G401.6 (cell line): ENCODE results near the gene BOC.
"Not testable (repeated sequence)": the region's sequence is repeated elsewhere in the genome, so short reads cannot be mapped to it uniquely, and the experiment has no call there.

Experiments
- FAIRE-seq: peaks from 2 replicates; lab custom pipeline; 2012; peaks lifted over from hg19 to GRCh38; lab: Jason Lieb, UNC

BOC gene, protein sequence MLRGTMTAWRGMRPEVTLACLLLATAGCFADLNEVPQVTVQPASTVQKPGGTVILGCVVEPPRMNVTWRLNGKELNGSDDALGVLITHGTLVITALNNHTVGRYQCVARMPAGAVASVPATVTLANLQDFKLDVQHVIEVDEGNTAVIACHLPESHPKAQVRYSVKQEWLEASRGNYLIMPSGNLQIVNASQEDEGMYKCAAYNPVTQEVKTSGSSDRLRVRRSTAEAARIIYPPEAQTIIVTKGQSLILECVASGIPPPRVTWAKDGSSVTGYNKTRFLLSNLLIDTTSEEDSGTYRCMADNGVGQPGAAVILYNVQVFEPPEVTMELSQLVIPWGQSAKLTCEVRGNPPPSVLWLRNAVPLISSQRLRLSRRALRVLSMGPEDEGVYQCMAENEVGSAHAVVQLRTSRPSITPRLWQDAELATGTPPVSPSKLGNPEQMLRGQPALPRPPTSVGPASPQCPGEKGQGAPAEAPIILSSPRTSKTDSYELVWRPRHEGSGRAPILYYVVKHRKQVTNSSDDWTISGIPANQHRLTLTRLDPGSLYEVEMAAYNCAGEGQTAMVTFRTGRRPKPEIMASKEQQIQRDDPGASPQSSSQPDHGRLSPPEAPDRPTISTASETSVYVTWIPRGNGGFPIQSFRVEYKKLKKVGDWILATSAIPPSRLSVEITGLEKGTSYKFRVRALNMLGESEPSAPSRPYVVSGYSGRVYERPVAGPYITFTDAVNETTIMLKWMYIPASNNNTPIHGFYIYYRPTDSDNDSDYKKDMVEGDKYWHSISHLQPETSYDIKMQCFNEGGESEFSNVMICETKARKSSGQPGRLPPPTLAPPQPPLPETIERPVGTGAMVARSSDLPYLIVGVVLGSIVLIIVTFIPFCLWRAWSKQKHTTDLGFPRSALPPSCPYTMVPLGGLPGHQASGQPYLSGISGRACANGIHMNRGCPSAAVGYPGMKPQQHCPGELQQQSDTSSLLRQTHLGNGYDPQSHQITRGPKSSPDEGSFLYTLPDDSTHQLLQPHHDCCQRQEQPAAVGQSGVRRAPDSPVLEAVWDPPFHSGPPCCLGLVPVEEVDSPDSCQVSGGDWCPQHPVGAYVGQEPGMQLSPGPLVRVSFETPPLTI

DNA sequence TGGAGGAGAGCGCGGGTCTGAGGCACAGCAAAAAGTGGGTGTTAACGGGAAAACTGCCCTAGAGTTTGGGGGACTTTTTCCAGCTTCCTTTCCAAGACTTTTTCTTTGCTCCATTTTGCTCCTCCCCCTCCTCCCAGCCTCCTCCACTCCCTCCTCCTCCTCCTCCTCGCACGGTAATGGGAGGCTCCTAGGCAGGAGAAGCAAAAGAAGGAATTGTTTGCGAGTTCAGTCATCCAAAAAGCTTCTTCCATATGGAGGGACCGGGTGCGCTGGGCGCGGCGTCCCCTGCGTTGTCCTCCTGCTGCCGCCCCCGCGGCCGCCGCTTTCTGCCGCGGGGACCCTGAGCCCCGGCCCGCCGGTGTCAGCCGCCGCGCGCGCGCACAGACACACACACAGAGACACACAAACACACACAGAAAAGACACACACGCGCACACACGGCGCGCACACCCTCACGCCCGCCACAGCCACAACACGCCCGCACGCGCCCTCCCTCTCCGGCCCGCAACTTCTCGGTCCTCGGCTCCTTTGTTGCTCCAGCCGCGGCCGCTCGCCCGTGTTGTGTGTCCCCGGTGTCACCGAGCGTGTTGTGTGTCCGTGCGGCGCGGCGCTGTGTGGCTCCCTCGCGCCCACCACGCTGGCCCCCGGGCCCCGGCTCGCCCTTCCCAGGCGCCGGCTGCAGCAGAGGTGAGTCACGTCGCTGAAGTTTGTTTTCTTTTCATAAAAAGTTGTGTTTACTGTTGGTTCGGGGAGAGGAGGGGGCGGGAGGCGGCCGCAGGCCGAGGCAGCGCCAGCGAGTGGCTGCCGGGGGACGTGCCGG lies at the start of gene BOC:
Gene BOC, plus strand, starts transcription at position 228 of the 820 bp plus-strand sequence. CDS start 38,246 bp downstream, outside the sequence.
- no peak for FAIRE-seq

DNA sequence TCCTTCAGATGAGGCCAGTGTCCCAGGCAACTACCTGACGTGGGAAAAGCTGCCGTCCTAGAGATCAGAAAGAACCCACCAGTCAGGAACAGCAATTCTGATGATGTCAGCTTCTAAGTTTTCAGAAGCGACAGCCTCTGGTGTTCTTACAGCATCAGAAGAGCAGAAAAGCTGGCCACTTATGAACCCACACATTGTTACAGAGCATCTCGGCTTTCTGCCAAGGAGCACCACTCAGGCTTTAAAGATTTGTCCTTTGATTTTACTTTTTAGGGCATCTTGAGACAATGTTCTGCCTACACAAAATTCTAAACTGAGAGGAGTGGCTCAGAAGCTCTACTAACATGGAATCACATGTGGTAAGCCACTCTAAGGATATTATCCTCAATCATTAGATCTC lies 49.7 kb upstream of the BOC start:
- no peak for FAIRE-seq

DNA sequence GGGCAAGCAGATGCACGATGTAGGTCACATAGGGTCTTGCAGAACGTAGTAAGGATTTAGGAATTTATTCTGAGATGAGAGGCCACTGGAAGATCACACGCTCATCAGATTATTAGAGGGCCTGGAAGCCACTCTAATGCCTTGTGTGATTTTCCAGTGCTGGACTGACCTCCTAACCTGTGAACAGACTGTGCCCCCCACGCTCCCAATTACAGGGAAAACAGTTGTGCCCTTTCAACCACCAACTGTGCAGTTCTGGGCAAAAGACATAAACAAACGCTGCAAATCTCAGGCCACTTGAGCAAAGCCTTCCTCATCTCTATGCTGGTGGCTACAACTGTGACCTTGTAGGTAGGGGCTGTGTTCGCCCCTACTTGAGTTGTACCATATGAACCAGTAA lies 48.2 kb upstream of the BOC start:
- no peak for FAIRE-seq

DNA sequence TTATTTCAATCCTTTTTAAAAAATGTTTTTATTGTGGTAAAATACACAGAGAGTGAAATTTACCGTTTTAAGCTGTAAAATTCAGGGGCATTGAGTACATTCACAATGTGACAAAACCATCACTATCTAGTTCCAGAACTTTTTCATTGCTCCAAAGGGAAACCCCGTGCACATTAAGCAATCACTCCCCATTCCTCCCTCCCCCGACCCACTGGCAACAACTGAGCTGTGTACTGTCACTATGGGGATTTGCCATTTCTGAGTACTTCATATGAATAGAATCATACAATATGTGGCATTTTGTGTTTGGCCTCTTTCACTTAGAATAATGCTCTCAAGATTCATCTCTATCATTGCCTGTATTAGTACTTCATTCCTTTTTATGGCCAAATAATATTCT lies 45.5 kb upstream of the BOC start:
- FAIRE-seq = no peak

DNA sequence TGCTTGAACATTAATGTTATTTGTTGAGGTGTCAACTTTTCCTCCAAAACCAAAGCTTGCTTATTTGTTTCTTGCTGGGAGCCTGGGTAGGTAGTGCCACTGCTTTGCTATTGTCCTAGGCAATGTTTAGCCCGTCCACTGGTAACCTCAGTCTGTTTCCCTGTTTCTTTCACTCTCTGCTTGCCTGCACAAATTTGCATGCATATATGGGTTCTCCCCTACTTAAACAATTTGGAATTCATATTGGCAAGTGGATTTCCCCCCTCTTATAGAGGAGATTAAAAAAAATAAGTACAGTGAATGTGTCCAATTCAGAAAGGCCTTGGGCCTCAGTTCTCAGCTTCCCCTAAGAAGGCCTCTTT lies 45.0 kb upstream of the BOC start:
- no peak for FAIRE-seq

DNA sequence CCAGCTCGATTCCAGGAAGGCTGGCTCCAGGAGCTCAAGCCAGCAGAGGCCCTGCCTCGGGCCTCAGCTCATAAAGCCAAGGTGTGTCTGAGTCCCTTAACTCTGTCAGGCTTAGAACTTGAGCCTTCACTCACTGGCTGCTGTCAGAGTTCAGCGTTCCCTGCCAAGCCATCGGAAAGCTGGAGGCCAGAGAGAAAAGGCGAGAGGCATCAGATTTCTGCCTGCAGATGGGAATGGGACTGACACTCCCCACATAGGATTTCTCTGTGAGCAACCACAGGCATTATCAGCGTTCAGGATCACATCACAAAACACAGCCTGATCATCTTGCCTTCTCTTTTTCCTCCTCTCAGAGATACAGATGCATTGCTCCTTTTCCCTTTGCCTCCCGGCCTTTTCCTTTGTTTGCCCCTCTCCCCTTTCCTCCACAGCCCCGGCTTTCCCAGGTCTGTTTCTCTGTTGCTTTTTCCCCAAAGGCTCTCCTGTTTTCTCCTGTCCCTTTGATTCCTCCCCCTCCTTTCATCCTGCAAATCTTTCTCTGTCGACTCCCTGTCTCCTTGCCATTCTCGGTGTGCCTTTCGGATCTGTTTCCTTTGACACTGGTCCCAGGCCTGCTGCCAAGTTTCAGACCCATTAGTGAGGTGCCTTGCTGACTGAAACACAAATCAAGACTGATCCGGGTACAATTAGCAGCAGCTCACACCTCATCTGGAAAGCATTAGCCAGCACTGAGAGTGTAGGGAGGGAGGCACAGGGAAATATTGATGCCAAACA lies 44.5 kb upstream of the BOC start:
- FAIRE-seq = no peak

DNA sequence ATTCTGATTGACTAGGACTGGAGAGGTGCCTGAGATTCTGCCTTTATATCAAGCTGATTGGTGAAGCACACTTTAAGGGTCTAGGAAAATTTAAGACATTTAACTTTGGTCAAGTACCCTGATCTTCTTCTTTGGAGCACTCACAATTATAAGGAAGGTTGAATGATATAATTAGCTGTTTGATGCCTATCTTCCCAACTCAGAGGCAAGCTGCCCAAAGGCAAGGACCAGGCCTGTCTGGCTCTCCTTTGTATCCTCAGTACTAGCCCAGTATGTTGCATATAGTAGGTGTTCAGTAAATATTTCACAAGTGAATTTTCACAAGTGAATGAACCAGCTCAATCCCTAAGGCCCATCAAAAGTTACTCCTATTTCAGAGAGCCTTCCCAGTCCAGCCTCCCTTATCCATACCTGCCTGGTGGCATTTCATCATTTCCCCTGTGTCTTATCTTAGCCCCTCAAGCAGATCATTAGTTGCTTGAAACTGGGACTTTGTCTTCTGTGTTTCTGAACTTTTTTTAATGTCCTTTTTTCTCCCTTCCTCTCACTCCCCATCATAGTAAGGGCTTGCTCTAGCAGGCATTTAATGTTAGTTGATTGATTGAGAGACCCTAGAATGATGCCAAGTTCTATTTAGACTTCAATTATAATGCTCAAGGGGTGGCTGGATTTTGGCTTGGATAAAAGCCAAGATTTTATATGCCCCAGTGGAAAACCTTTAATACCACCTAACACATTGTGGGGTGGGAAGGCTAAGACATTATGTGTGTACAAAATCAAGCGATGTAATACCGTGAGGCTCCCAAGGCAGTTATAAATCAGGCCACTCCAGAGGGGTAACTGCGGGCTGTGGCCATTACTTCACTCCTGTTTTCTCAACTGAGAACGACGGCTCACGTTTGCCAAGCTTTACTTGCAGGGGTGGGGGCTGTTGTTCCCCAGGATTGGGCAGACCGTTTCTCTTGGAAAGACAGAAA lies 43.2 kb upstream of the BOC start:
- no peak for FAIRE-seq

DNA sequence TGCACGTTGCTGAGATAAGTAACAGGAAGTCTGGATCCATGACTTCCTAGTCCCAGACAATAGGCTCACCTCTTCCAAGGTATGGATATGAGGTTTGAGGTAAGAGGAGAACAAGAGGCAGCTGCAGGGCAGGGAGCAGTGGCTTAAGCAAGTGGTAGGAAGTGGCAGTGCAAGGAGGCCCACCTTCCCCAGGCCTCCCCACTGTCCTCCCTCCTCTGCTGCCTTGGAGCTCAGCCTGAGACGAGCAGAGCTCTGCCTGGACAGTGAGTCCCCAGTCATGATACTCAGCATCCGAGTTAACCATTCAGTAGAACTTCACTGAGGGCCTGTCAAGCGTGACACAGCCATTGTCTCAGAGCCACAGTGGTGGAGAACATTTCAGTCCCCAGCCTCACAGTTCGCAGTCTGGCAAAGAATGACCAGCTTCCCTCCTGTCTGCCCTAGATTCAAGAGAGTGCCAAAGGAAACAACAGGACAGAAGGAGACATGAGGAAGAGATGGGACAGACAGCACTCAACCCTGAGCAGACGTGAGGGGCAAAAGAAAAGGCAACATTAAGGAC lies 41.4 kb upstream of the BOC start:
- FAIRE-seq = no peak

DNA sequence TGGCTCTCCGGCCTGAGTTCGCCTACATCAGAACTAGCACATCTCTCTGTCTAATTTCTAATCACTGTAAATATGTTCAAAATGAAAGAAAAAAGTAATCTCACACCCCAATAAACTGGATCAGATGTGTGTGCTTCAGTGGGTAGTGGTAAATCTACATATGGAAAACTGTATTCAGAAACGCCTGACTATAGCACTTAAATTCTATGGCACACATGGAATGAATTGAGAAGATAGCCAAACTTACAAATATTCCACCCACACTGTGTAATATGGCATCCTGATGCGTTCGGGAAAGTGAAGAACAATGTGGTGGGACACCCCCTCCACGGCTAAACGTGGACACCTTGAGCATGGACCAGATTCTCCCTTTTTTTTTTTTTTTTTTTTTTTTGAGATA lies 40.6 kb upstream of the BOC start:
- no peak for FAIRE-seq

DNA sequence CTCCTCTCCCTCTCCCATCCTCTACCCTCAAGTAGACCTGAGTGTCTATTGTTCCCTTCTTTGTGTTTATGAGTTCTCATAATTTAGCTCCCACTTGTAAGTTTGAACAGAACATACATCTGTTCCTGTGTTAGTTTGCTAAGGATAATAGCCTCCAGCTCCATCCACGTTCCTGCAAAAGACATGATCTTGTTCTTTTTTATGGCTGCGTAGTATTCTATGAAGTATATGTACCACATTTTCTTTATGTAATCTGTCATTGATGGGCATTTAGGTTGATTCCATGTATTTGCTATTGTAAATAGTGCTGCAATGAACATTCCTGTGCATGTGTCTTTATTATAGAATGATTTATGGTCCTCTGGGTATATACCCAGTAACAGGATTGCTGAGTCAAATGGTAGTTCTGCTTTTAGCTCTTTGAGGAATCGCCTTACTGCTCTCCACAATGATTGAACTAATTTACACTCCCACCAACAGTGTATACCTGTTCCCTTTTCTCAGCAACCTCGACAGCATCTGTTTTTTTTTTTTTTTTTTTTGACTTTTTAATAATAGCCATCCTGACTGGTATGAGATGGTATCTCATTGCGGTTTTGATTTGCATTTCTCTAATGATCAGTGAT lies 39.6 kb upstream of the BOC start:
- FAIRE-seq = not testable (repeated sequence)

DNA sequence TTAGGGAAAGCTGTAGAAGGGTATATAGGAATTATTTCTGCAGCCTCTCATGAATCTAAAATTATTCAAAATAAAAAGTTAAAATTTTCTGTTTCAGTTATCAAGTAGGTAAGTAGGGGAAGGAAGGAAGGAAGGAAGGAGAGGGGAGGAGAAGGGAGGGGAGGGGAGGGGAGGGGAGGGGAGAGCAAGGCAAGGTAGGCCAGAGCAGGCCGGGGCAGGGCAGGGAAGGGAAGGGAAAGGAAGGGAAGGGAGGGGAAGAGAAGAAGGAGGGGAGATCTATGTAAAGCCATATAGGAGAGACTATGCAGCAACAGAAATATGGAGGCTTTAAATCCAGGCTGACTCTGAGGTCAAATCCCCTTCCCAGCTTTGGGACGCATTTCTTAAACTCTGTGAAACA lies 38.3 kb upstream of the BOC start:
- FAIRE-seq = no peak

DNA sequence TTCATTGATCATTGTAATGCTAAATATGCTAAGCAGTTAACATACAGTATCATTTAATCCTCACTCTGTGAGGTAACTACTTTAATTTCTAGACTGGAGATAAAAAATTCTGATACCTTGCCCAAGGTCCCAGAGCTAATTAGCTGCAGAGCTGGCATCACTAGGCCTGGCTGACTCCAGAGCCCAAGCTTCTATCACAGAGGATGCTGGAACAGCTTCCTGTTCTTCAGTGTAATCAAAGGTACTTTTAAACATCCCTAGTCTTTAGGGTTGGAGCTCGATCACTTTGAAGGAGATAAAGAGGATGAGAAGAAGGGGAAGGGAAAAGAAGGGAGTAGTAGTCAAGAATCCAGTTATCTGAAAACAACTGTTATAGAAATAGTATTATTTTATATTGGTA lies 37.1 kb upstream of the BOC start:
- no peak for FAIRE-seq

DNA sequence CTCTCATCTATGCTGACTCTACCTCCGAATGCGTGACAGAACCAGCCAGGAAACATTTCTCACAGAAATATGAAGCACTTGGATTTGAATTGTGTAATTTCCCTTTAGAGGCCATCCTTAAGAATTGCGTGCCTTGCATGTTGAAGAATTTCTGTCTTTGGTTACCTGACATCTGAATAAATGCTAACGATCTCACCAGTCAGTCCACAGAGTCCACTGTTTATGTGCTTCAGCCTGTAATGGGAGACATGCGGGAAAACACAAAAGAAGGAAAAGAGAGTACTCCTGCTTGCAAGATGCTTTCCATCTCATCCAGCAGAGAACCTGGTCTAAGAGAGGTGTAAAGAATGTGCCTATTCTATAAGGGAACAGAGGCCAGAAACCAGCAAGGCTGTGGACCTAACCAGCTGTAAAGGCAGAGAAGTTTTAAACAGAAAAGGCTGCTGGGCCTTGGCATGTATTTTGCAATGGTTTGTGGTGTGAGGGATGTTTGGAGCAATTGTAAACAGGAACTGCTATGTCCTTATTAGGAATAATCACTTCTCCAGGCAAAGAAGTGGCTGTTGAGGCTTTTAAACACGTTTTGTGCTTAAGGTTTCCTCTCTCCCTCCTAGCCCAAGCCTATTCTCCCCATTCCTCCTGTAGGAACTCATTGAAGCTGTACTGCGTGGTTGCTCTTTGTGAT lies 36.4 kb upstream of the BOC start:
- FAIRE-seq = no peak

DNA sequence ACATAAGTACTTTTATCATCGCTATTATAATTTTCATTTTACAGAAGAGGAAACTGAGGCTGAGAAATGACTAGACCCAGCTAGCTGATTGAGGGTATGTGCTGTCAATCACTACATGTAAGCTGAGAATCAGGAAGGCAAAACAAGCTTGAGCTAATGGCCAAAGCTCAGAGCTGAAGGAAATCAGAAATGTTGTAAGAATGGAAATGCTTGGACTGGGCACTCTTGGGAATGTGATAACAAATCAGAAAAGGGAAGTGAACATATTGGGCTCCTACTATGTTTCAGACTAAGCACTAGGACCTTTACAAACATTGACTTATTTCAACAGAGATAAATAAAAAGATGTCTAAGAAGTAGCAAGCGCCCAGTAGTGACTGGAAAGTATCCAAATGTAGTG lies 33.8 kb upstream of the BOC start:
- FAIRE-seq = no peak

DNA sequence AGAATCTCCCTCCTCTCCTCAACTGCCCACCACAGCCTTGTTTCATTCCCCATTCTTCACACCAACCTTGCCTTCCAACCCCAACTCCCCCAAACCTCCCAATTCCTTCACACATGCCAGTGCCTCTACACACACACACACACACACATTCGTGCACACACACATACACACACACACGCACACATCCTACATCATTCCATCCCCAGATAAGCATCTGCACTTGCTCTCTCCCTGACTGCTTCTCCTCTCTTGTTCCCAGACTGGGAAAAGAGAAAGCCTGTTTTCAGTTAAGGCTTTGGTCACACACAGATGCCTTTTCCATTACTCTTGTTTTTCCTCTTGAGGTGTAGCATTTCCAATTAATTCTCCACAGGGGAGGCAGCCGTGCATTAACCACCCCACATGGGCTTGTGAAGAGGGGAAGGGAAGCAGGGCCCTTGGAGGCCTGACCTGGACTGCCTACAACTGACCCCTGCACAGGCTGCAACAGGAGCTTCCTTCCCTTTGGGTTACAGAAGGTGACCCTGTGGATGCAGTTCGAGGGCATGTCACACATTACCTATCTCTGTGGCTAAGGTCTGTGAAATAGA lies 32.0 kb upstream of the BOC start:
- FAIRE-seq = no peak

DNA sequence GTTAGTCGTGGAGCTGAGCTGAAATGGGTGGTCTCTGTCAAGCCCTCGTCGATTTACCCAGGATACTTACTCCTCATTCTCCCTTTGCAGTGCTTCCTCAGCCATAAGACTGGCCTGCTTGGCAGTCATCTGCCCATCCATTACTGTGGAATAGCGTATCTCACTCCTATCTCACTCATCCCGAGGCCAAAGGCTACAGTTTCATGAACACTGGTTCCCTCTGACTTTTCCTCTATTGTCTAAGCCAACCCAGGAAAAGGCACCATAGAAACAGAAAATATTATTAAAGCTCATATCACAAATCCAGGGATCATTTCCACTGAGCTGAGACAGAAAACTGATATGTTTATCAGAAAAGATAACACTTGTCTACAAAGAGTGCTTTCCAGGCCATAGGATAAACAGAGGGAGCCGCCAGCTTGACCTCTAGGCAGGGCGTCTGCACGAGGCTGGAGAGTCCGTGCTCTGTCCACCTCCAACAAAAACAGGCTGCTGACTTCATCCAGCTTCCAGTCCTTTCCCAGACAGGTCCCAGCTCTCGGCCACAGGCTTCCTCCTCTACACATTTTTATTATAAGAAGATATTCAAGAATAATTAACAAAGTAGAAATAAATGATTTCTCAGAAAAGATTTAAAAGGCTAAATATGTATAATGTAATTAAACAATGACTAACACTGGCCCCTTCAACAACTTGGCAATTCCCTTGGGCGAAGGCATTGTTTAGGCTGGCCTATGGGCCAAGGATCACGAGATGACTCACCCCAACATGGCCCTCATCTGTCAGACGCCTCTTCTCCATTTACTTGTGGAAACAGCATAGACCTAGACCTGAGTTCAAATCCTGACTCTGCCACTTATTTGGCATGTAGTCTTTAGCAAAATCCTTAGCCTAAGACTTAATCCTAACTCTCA lies 27.4 kb upstream of the BOC start:
- FAIRE-seq = no peak

DNA sequence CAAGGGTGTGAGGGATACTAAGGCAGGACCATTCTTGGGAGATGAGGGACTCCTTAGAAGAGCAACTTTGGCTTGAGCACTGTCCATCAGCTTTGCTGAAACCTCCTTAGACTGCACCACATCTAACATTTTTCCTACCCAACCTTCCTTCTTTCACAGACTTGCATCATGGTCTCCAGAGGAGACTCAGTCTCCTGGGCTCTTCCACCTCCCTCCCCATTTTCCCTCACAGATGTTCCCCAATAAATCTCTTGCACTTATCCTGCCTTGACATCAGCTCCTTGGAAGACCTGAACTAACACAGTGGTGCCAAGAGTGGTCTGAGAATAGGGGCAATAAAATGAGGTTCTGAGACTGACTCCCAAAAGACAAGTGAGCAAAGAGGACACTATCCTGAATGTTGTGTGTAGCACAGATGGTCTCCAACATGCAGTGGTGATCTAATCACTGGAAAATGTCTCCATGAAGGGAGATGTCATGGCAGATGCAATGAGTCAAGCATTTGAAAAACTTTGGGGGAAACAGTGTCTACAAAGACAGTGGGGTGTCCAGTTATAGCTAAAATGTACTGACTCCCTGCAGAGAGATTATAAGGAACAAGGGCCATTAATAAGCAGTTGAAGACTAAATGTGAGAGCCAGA lies 26.0 kb upstream of the BOC start:
- no peak for FAIRE-seq
